DND-41 (cell line): ENCODE results near the gene ARID3A.

Experiments used
- ATAC-seq: fragments of 200-7000 bp; cut with Tn5 transposase; 3 replicates; pipeline ENCODE4 v1.9.1; 2021; ENCODE audit warnings: low read depth; ENCODE audit not compliant: insufficient read depth
- DNase-seq: peaks from one replicate; pipeline ENCODE4 v3.0.0-alpha.2; 2020
- H2AFZ ChIP-seq: 2 replicates; pipeline ENCODE4 v1.6.0; 2012; ENCODE audit warnings: low read depth, low read length
- H3K27ac ChIP-seq: 2 replicates; pipeline ENCODE4 v1.5.1; 2012; ENCODE audit warnings: low read length, inconsistent platforms
- H3K27me3 ChIP-seq: fragments of 200-600 bp; sonication (generic); 2 replicates; pipeline ENCODE4 v1.6.0; 2012; ENCODE audit warnings: low read length, mild to moderate bottlenecking, inconsistent platforms; ENCODE audit not compliant: insufficient read depth, poor library complexity
- H3K36me3 ChIP-seq: 2 replicates; pipeline ENCODE4 v1.5.1; 2012; ENCODE audit warnings: low read length, inconsistent platforms; ENCODE audit not compliant: insufficient read depth
- H3K4me1 ChIP-seq: 2 replicates; pipeline ENCODE4 v1.5.1; 2012; ENCODE audit warnings: mild to moderate bottlenecking, low read length; ENCODE audit not compliant: insufficient read depth
- H3K4me2 ChIP-seq: 2 replicates; pipeline ENCODE4 v1.6.0; 2012; ENCODE audit warnings: mild to moderate bottlenecking, moderate library complexity, low read length, inconsistent platforms; ENCODE audit not compliant: insufficient read depth
- H3K4me3 ChIP-seq, 2 experiments: fragments of 200-600 bp in 1 of 2; shearing (Covaris generic) in 1 of 2; 2 replicates each; pipeline ENCODE4 v1.5.1; 2012 to 2016; ENCODE audit warnings: inconsistent platforms in 2 of 2, low read length in 2 of 2, mild to moderate bottlenecking in 2 of 2, low read depth in 1 of 2, moderate library complexity in 1 of 2
- H3K79me2 ChIP-seq: 2 replicates; pipeline ENCODE4 v1.6.0; 2012; ENCODE audit warnings: low read length, inconsistent platforms; ENCODE audit not compliant: insufficient read depth
- H3K9ac ChIP-seq: 2 replicates; pipeline ENCODE4 v1.6.0; 2012; ENCODE audit warnings: low read depth, mild to moderate bottlenecking, inconsistent platforms, low read length, moderate library complexity
- H3K9me3 ChIP-seq: 2 replicates; pipeline ENCODE4 v1.5.1; 2012; ENCODE audit warnings: low read length, moderate library complexity, mild to moderate bottlenecking, inconsistent platforms; ENCODE audit not compliant: insufficient read depth, severe bottlenecking
- H4K20me1 ChIP-seq: 2 replicates; pipeline ENCODE4 v1.6.0; 2012; ENCODE audit warnings: low read length; ENCODE audit not compliant: insufficient read depth
- EZH2 ChIP-seq: IDR thresholded peaks from 3 replicates; pipeline ENCODE4 v1.6.1; 2012; ENCODE audit warnings: borderline replicate concordance, low read depth, mild to moderate bottlenecking, moderate library complexity, low read length, inconsistent platforms; ENCODE audit not compliant: severe bottlenecking
- TF ChIP-seq, protein P1 (sequence below): IDR thresholded peaks from 2 replicates; pipeline ENCODE4 v1.5.1; 2012; ENCODE audit warnings: borderline replicate concordance, low read length, moderate library complexity, mild to moderate bottlenecking; ENCODE audit not compliant: poor library complexity, severe bottlenecking; ENCODE audit errors: extremely low read depth

The ARID3A gene

DNA sequence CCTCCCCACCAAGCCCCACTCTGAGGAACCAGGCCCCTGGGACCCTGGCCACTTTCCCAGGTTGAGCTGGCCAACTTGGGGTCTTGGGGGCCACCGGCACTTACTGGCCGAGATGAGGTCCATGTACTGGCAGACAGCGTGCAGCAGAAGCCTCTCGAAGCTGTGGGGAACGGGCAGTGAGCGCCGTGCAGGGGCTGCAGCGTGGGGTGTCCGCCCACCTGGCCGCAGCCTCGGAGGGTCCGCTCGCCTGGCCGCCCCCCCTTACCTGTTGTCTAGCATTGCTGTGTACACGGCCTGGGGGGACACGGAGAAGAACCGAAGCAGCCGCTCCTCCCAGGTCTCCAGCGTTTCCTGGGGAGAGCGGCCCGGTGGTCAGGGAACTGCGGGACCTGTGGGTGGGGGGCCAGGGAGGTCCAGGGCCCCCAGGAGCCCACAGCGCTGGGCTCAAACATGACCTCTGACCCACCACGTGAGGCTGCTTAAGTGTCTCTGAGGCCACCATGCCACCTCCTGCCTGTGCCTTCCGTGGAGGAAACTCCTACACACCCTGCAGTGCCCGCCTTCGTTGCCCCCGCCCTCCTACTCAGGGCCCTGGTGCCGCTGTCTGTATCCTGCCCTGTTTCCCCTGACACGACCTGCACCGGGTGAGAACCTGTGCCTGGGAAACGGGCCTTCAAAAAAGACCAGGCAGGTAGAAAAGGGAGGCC, 26.3 kb upstream of the ARID3A start:
- no peak for TF ChIP-seq EZH2
- TF ChIP-seq, protein P1, sequence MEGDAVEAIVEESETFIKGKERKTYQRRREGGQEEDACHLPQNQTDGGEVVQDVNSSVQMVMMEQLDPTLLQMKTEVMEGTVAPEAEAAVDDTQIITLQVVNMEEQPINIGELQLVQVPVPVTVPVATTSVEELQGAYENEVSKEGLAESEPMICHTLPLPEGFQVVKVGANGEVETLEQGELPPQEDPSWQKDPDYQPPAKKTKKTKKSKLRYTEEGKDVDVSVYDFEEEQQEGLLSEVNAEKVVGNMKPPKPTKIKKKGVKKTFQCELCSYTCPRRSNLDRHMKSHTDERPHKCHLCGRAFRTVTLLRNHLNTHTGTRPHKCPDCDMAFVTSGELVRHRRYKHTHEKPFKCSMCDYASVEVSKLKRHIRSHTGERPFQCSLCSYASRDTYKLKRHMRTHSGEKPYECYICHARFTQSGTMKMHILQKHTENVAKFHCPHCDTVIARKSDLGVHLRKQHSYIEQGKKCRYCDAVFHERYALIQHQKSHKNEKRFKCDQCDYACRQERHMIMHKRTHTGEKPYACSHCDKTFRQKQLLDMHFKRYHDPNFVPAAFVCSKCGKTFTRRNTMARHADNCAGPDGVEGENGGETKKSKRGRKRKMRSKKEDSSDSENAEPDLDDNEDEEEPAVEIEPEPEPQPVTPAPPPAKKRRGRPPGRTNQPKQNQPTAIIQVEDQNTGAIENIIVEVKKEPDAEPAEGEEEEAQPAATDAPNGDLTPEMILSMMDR: no peak
- H4K20me1 ChIP-seq: peaks cover 15% of the 10 kb centered on the region; the same call in 1 of the 2 replicates
- DNase-seq: no peak
- no peak overlapping the region for H3K4me2 ChIP-seq
- H3K79me2 ChIP-seq: peaks cover 7% of the 10 kb centered on the region
- no peak overlapping the region for H2AFZ ChIP-seq
- peaks cover 1% of the 10 kb centered on the region; the same call in 1 of the 2 replicates for H3K4me1 ChIP-seq
- H3K9me3 ChIP-seq: no peaks in the 10 kb centered on the region
- no peak overlapping the region for H3K9ac ChIP-seq
- no peak overlapping the region for H3K4me3 ChIP-seq
- no peaks in the 10 kb centered on the region for H3K27me3 ChIP-seq
- ATAC-seq: no peak
- H3K36me3 ChIP-seq: peaks cover 31% of the 10 kb centered on the region
- no peak overlapping the region for H3K27ac ChIP-seq

DNA sequence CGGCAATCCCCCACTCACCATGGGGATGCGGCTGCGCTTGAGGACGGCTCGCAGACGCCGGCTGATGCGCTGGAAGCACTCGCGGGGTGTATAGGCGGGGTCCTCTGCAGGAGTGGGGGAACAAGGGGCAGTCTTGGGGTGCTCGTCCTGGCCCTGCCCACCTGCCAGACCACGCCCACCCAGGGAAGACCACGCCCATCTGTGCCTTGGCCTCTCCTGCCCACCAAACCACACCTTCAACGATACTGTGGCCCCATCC, 25.9 kb upstream of the ARID3A start:
- H3K4me1 ChIP-seq: no peaks in the 10 kb centered on the region
- no peaks in the 10 kb centered on the region for H3K9me3 ChIP-seq
- H3K4me3 ChIP-seq: no peak overlapping the region
- ATAC-seq (no peak), DNase-seq (no peak)
- H3K79me2 ChIP-seq: peaks cover 7% of the 10 kb centered on the region
- no peaks in the 10 kb centered on the region for H3K27me3 ChIP-seq
- H3K27ac ChIP-seq: no peak overlapping the region
- H2AFZ ChIP-seq: no peak overlapping the region
- H3K9ac ChIP-seq: no peak overlapping the region
- peaks cover 15% of the 10 kb centered on the region; the same call in 1 of the 2 replicates for H4K20me1 ChIP-seq
- TF ChIP-seq, protein P1: no peak
- TF ChIP-seq EZH2: no peak
- H3K4me2 ChIP-seq: no peak overlapping the region
- peaks cover 31% of the 10 kb centered on the region for H3K36me3 ChIP-seq

DNA sequence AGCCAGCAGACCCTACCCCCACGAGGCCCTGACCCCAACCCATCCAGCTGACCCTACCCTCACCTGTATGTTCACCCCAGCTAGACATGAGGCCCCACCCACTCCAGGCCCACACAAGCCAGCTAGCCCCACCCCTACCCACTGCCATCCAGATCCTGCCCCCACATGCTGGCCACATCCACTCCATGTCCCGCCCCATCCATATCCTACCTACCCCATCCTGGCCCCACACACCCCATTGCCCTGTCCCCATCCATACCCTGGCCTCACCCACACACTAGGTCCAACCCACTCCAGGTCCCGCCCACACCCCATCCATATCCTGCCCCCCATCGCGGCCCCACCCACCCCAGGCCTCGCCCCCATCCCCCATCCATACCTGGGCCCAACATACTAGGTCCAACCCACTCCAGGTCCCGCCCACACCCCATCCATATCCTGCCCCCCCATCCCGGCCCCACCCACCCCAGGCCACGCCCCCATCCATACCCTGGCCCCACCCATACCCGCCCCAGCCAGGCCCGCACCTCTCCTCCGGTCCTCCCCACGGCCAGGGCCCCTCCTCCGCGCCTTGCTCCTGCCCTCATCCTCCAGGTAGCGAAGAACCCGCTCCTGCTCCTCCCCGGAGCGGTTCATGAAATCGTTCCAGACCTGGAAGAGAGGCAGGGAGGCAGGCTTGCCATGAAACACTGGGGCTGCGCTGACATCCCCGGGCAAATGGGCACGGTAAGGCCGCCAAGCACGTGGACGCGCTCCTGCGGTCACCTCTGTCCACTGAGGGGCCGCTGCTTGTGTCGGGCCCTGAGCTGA, 25.3 kb upstream of the ARID3A start:
- H3K36me3 ChIP-seq: peaks cover 31% of the 10 kb centered on the region
- DNase-seq: peak; percentile 52
- peaks cover 7% of the 10 kb centered on the region for H3K79me2 ChIP-seq
- no peak overlapping the region for H2AFZ ChIP-seq
- H4K20me1 ChIP-seq: peaks cover 15% of the 10 kb centered on the region; the same call in 1 of the 2 replicates
- H3K9me3 ChIP-seq: no peaks in the 10 kb centered on the region
- no peaks in the 10 kb centered on the region for H3K4me1 ChIP-seq
- no peak overlapping the region for H3K4me2 ChIP-seq
- no peak overlapping the region for H3K27ac ChIP-seq
- TF ChIP-seq EZH2: no peak
- TF ChIP-seq, protein P1: no peak
- no peak overlapping the region for H3K4me3 ChIP-seq
- no peak overlapping the region for H3K9ac ChIP-seq
- ATAC-seq: peak; percentile 63
- H3K27me3 ChIP-seq: no peaks in the 10 kb centered on the region
